ENCODE measurements around the gene ARMH4.

GRCh38 chr14:58109744-58110143 lies 42.3 kb downstream of the ARMH4 start:
- TF ChIP-seq, protein P1, sequence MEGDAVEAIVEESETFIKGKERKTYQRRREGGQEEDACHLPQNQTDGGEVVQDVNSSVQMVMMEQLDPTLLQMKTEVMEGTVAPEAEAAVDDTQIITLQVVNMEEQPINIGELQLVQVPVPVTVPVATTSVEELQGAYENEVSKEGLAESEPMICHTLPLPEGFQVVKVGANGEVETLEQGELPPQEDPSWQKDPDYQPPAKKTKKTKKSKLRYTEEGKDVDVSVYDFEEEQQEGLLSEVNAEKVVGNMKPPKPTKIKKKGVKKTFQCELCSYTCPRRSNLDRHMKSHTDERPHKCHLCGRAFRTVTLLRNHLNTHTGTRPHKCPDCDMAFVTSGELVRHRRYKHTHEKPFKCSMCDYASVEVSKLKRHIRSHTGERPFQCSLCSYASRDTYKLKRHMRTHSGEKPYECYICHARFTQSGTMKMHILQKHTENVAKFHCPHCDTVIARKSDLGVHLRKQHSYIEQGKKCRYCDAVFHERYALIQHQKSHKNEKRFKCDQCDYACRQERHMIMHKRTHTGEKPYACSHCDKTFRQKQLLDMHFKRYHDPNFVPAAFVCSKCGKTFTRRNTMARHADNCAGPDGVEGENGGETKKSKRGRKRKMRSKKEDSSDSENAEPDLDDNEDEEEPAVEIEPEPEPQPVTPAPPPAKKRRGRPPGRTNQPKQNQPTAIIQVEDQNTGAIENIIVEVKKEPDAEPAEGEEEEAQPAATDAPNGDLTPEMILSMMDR (IDR thresholded peaks at IDR 0.05; ENCODE audit: low read depth, low read length, poor library complexity, severe bottlenecking), result no peak
- TF ChIP-seq EZH2phosphoT487 (IDR thresholded peaks at IDR 0.05; ENCODE audit: borderline replicate concordance, low read length), result no peak

Data from DOHH2 (cell line).